Measurements from ENCODE around the gene PMEL. TPM values are rescaled to one million over a fixed set of nuclear protein-coding genes. Genes with fewer than 3 reads are reported as not detected.
"Not testable (repeated sequence)": the region's sequence is repeated elsewhere in the genome, so short reads cannot be mapped to it uniquely, and the experiment has no call there.

The PMEL gene
- total and polyA plus RNA-seq, 12 donors, result 0.35 to 3.8 (median 1.3) TPM; not detected in 1

- peak overlapping the region; percentile 61 to 90 (median 84) for H3K27ac ChIP-seq
- peaks cover 10 to 20% of the 10 kb centered on the region in 2 donors for H3K4me1 ChIP-seq (replicated peaks in 1 of 2)
- peaks cover 0 to 39% of the 10 kb centered on the region in 2 donors for H3K36me3 ChIP-seq (replicated peaks in 1 of 2)
- WGBS, 4 donors, result 16 to 23% (median 19%) methylated on average over 14 of the region's 14 CpGs
- TF ChIP-seq POLR2A (IDR thresholded peaks at IDR 0.05), result no peak
- TF ChIP-seq, protein P1, sequence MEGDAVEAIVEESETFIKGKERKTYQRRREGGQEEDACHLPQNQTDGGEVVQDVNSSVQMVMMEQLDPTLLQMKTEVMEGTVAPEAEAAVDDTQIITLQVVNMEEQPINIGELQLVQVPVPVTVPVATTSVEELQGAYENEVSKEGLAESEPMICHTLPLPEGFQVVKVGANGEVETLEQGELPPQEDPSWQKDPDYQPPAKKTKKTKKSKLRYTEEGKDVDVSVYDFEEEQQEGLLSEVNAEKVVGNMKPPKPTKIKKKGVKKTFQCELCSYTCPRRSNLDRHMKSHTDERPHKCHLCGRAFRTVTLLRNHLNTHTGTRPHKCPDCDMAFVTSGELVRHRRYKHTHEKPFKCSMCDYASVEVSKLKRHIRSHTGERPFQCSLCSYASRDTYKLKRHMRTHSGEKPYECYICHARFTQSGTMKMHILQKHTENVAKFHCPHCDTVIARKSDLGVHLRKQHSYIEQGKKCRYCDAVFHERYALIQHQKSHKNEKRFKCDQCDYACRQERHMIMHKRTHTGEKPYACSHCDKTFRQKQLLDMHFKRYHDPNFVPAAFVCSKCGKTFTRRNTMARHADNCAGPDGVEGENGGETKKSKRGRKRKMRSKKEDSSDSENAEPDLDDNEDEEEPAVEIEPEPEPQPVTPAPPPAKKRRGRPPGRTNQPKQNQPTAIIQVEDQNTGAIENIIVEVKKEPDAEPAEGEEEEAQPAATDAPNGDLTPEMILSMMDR (IDR thresholded peaks at IDR 0.05), result peak; percentile 82 to 91 (median 84)
- peak; percentile 53 to 87 (median 69) for DNase-seq
- H3K9me3 ChIP-seq (replicated peaks in 1 of 3), result no peaks in the 10 kb centered on the region
- intact Hi-C loops (cut with DNase I), result loop anchor here in 1 of 2 donors (5.0 kb wide), 1 partner anchor 41 kb away; no protein-coding TSS in a partner anchor
- H3K4me3 ChIP-seq, result peak overlapping the region in 2 of 4 donors; percentile 54 to 80
- H3K27me3 ChIP-seq, result no peaks in the 10 kb centered on the region
These were observed 30.4 kb upstream of the PMEL start for GRCh38 chr12:55996201-55996714.

GRCh38 chr12:55995366-55995765 lies 29.5 kb upstream of the PMEL start:
- no peak for DNase-seq
- H3K27me3 ChIP-seq, result no peaks in the 10 kb centered on the region
- no peaks in the 10 kb centered on the region for H3K9me3 ChIP-seq (replicated peaks in 1 of 3)
- peaks cover 10 to 20% of the 10 kb centered on the region in 2 donors for H3K4me1 ChIP-seq (replicated peaks in 1 of 2)
- intact Hi-C loops (cut with DNase I), result loop anchor here in 1 of 2 donors (5.0 kb wide), 1 partner anchor 42 kb away; no protein-coding TSS in a partner anchor
- H3K27ac ChIP-seq, result peak overlapping the region in 1 of 5 donors; percentile 26
- H3K36me3 ChIP-seq (replicated peaks in 1 of 2), result peaks cover 0 to 48% of the 10 kb centered on the region in 2 donors
- H3K4me3 ChIP-seq, result no peak overlapping the region
- 68 to 73% (median 70%) methylated on average over 8 of the region's 8 CpGs for WGBS, 4 donors
- no peak for TF ChIP-seq POLR2A (IDR thresholded peaks at IDR 0.05)
- TF ChIP-seq, protein P1 (IDR thresholded peaks at IDR 0.05), result no peak

- H3K4me3 ChIP-seq, result no peak overlapping the region
- H3K36me3 ChIP-seq (replicated peaks in 1 of 2), result peaks cover 0 to 69% of the 10 kb centered on the region in 2 donors
- H3K9me3 ChIP-seq (replicated peaks in 1 of 3), result no peaks in the 10 kb centered on the region
- no peak for DNase-seq
- H3K4me1 ChIP-seq (replicated peaks in 1 of 2), result peaks cover 10 to 17% of the 10 kb centered on the region in 2 donors
- H3K27ac ChIP-seq, result no peak overlapping the region
- 74 to 77% (median 75%) methylated on average over 4 of the region's 4 CpGs for WGBS, 4 donors
- H3K27me3 ChIP-seq, result no peaks in the 10 kb centered on the region
- TF ChIP-seq, protein P1 (IDR thresholded peaks at IDR 0.05), result no peak
- TF ChIP-seq POLR2A (IDR thresholded peaks at IDR 0.05), result no peak
- intact Hi-C loops (cut with DNase I), result loop anchor here (5.0 kb wide), 2 partner anchors 34 to 39 kb away; no protein-coding TSS in a partner anchor
These were observed 27.5 kb upstream of the PMEL start for GRCh38 chr12:55993230-55993853.

GRCh38 chr12:55991110-55991509 lies 25.3 kb upstream of the PMEL start:
- 55 to 86% (median 81%) methylated on average over 3 of the region's 3 CpGs for WGBS, 4 donors
- intact Hi-C loops (cut with DNase I), result loop anchor here (5.0 kb wide), 2 partner anchors 36 to 41 kb away; no protein-coding TSS in a partner anchor

DNA sequence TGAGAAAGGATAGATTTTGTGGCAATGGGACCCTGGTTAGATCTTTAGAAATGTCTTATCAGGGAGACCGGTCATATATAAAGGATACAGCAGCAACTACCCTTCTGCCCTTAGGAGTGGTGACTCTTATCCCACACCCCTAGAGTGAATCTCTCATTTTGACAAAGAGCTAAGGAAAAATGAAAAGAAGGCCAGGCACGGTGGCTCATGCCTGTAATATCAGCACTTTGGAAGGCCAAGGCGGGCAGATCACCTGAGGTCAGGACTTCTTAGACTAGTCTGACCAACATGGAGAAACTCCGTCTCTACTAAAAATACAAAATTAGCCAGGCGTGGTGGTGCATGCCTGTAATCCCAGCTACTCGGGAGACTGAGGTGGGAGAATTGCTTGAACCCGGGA lies 20.1 kb upstream of the PMEL start:
- DNase-seq; intact Hi-C loops (cut with DNase I); H3K4me3 ChIP-seq; H3K27ac ChIP-seq; H3K27me3 ChIP-seq; H3K9me3 ChIP-seq (replicated peaks in 1 of 3): not testable (repeated sequence)
- H3K36me3 ChIP-seq (replicated peaks in 1 of 2), result peaks cover 0 to 82% of the 10 kb centered on the region in 2 donors
- 89 to 95% (median 92%) methylated on average over 7 of the region's 7 CpGs for WGBS, 4 donors
- peaks cover 0 to 11% of the 10 kb centered on the region in 2 donors for H3K4me1 ChIP-seq (replicated peaks in 1 of 2)

More at GRCh38 chr12:55991110-55991509, 25.3 kb upstream of the PMEL start:
- Histone ChIP-seq H3K27ac (no peak overlapping the region), H3K4me1 (replicated peaks in 1 of 2) (peaks cover 0 to 2% of the 10 kb centered on the region in 2 donors), H3K4me3 (no peak overlapping the region), H3K27me3 (no peaks in the 10 kb centered on the region), H3K36me3 (replicated peaks in 1 of 2) (peaks cover 0 to 89% of the 10 kb centered on the region in 2 donors), H3K9me3 (replicated peaks in 1 of 3) (no peaks in the 10 kb centered on the region)
- no peak for TF ChIP-seq POLR2A (IDR thresholded peaks at IDR 0.05)
- TF ChIP-seq, protein P1 (IDR thresholded peaks at IDR 0.05), result no peak
- no peak for DNase-seq

All from adrenal gland (tissue), 12 donors.